ENCODE data around the gene CBFA2T3. TPM values are rescaled to one million over a fixed set of nuclear protein-coding genes. Genes with fewer than 3 reads are reported as not detected.

Gene CBFA2T3
- total and polyA plus RNA-seq, 2 of the 13 experiments (the other 11 are each of a cell fraction or from before 2014, with no cell fraction given): 0.05 TPM; not detected in 1

GRCh38 chr16:88928405-88929090 lies 48.5 kb downstream of the CBFA2T3 start (continued):
- TF ChIP-seq PHF20 (CRISPR knock-in tag; IDR thresholded peaks at IDR 0.05) (no peak), CAMTA2 (CRISPR knock-in tag; IDR thresholded peaks at IDR 0.05; ENCODE audit: borderline replicate concordance) (0 out of 2 replicates have a peak, but pooled peaks have one; percentile 43), PRPF4 (IDR thresholded peaks at IDR 0.05; ENCODE audit: low read depth, low read length, poor library complexity, severe bottlenecking) (no peak), ZSCAN12 (CRISPR knock-in tag; IDR thresholded peaks at IDR 0.05) (no peak), ZBTB7B (CRISPR knock-in tag; IDR thresholded peaks at IDR 0.05) (0 out of 2 replicates have a peak, but pooled peaks have one; percentile 47), ARID4A (CRISPR knock-in tag; IDR thresholded peaks at IDR 0.05; ENCODE audit: borderline replicate concordance) (peak; percentile 17; the same call in 1 of the 2 replicates), ZNF256 (CRISPR knock-in tag; conservative IDR thresholded peaks at IDR 0.05) (no peak), ZFP91 (CRISPR knock-in tag; IDR thresholded peaks at IDR 0.05; ENCODE audit: borderline replicate concordance) (no peak; the same call in 1 of the 2 replicates), FOXA1 (IDR thresholded peaks at IDR 0.05) (no peak), FOXA1 (CRISPR knock-in tag; IDR thresholded peaks at IDR 0.05) (peak; percentile 75), ZNF451 (CRISPR knock-in tag; IDR thresholded peaks at IDR 0.05) (peak; percentile 65; the same call in 1 of the 2 replicates), THAP9 (CRISPR knock-in tag; IDR thresholded peaks at IDR 0.05; ENCODE audit: borderline replicate concordance) (peak; percentile 54; the same call in 1 of the 2 replicates), USF2 (IDR thresholded peaks at IDR 0.05; ENCODE audit: low read depth, low read length) (no peak), USF2 (CRISPR knock-in tag; IDR thresholded peaks at IDR 0.05; ENCODE audit: borderline replicate concordance) (no peak), ZNF280B (CRISPR knock-in tag; IDR thresholded peaks at IDR 0.05; ENCODE audit: borderline replicate concordance) (0 out of 2 replicates have a peak, but pooled peaks have one; percentile 53)

Measured in HepG2 (cell line).